ENCODE measurements around the gene SBF2. TPM values are rescaled to one million over a fixed set of nuclear protein-coding genes. Genes with fewer than 3 reads are reported as not detected.
A peak's percentile ranks its signal among the peaks of the same experiment; 100 is the strongest.

The SBF2 gene
- total and polyA plus RNA-seq, 2 donors (not counting 3 experiments of a cell fraction or from before 2014, with no cell fraction given): 15.4 to 42.4 TPM

DNA sequence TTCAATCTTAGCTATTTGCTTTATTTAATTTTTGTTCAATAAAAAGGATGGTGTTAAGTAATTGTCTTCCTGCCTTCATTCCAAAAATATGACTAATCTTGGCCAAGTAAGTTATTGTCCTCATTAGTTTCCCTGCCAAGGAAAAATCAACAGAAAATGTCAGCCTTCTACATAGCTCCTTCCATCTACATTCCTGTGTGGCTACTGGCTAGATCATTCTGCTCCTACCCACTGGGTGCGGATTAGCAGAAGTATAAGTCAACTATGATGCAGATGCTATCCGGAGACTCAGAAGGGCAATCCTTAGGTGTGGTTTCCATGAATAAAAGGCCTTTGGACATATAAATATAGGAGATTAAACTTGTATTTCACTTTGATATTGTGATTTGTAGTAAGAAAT is 154.4 kb downstream of the SBF2 start:
- dilution Hi-C loops (cut with MboI; ENCODE audit: extremely low pct_ligation_motif_present, low sequenced_read_pairs): no loop called here
- Histone ChIP-seq H3K36me3 (ENCODE audit: control insufficient read depth in 2 of 2, extremely low read depth in 1 of 2, insufficient read depth in 2 of 2, low read length in 2 of 2) (no peaks in the 10 kb centered on the region), H3K9ac (replicated peaks; ENCODE audit: extremely low read depth, insufficient read depth, low read length) (no peak overlapping the region), H3K9me3 (replicated peaks; ENCODE audit: control insufficient read depth, insufficient read depth, low read length) (no peaks in the 10 kb centered on the region), H3K9me1 (replicated peaks; ENCODE audit: control insufficient read depth, extremely low read depth, insufficient read depth, low read length) (no peaks in the 10 kb centered on the region), H3K4me1 (ENCODE audit: control insufficient read depth, extremely low read depth, insufficient read depth, low read length) (peaks cover 15% of the 10 kb centered on the region), H3K4me3 (replicated peaks in 1 of 3; ENCODE audit: insufficient read depth in 1 of 3, low read depth in 1 of 3, low read length in 3 of 3) (no peak overlapping the region), H3K27ac (ENCODE audit: insufficient read depth, low read depth, low read length) (peak overlapping the region; percentile 10), H4K20me1 (replicated peaks; ENCODE audit: control insufficient read depth, extremely low read depth, insufficient read depth, low read length) (no peaks in the 10 kb centered on the region), H3K4me2 (ENCODE audit: insufficient read depth, low read length) (peak overlapping the region; percentile 50), H2AFZ (ENCODE audit: low read depth, low read length) (no peak overlapping the region), H3K79me2 (ENCODE audit: control insufficient read depth, insufficient read depth, low read length) (peaks cover 3% of the 10 kb centered on the region), H3K27me3 (ENCODE audit: control insufficient read depth in 2 of 2, insufficient read depth in 2 of 2, low read length in 2 of 2) (no peaks in the 10 kb centered on the region)
- POLR2A ChIA-PET: interaction anchor here (0.9 to 1.2 kb wide), 2 partner anchors 164 to 165 kb away, joined by 3 read pairs; partner anchors contain the start of gene ADM
- peak; percentile 68 for TF ChIP-seq JUN (IDR thresholded peaks at IDR 0.05; ENCODE audit: borderline replicate concordance, insufficient read depth, insufficient read length, low read depth)
- TF ChIP-seq FOS (IDR thresholded peaks at IDR 0.05; ENCODE audit: borderline replicate concordance, insufficient read depth, low read length): peak; percentile 54
- TF ChIP-seq POLR2A (IDR thresholded peaks at IDR 0.05; ENCODE audit: low read depth, low read length): no peak
- FAIRE-seq (peak; percentile 86), DNase-seq (ENCODE audit: low read depth, low spot score) (peak; percentile 88)
- intact Hi-C loops (cut with micrococcal nuclease): no loop called here
- no TSS peak for BruUV-seq (replicated peaks)
- CTCF ChIA-PET: interaction anchor here (0.6 to 2.0 kb wide), 10 partner anchors 8 to 227 kb away, joined by 3 to 12 read pairs (median 3); no protein-coding TSS in a partner anchor

DNA sequence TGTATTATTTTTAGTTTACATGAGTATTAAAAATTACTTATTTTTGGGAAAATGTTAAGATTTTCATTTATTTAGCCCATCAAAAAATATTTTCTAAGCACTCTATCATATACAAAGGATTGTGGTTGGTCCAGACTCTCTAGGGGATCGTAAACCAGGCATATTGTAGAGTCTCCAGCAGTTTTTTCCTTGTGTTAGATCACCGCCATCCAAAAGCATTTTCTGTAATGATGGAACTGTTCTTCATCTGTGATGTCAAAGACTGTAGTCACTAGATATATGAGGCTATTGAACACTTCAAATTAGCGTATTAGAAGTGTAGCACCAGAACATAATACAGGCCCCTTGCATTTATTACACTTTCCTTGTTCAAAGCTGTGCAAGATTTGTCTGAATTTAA is 154.9 kb downstream of the SBF2 start:
- Histone ChIP-seq H3K36me3 (ENCODE audit: control insufficient read depth in 2 of 2, extremely low read depth in 1 of 2, insufficient read depth in 2 of 2, low read length in 2 of 2) (no peaks in the 10 kb centered on the region), H4K20me1 (replicated peaks; ENCODE audit: control insufficient read depth, extremely low read depth, insufficient read depth, low read length) (no peaks in the 10 kb centered on the region), H3K4me2 (ENCODE audit: insufficient read depth, low read length) (peak overlapping the region; percentile 50), H3K79me2 (ENCODE audit: control insufficient read depth, insufficient read depth, low read length) (peaks cover 2% of the 10 kb centered on the region), H2AFZ (ENCODE audit: low read depth, low read length) (no peak overlapping the region), H3K27ac (ENCODE audit: insufficient read depth, low read depth, low read length) (no peak overlapping the region), H3K4me1 (ENCODE audit: control insufficient read depth, extremely low read depth, insufficient read depth, low read length) (peaks cover 15% of the 10 kb centered on the region), H3K9me1 (replicated peaks; ENCODE audit: control insufficient read depth, extremely low read depth, insufficient read depth, low read length) (no peaks in the 10 kb centered on the region), H3K27me3 (ENCODE audit: control insufficient read depth in 2 of 2, insufficient read depth in 2 of 2, low read length in 2 of 2) (no peaks in the 10 kb centered on the region), H3K9ac (replicated peaks; ENCODE audit: extremely low read depth, insufficient read depth, low read length) (no peak overlapping the region), H3K4me3 (replicated peaks in 1 of 3; ENCODE audit: insufficient read depth in 1 of 3, low read depth in 1 of 3, low read length in 3 of 3) (no peak overlapping the region), H3K9me3 (replicated peaks; ENCODE audit: control insufficient read depth, insufficient read depth, low read length) (no peaks in the 10 kb centered on the region)
- dilution Hi-C loops (cut with MboI; ENCODE audit: extremely low pct_ligation_motif_present, low sequenced_read_pairs) (no loop called here), intact Hi-C loops (cut with micrococcal nuclease) (no loop called here)
- TF ChIP-seq MYC (IDR thresholded peaks at IDR 0.05; ENCODE audit: low read depth, low read length): no peak
- no peak for TF ChIP-seq FOS (IDR thresholded peaks at IDR 0.05; ENCODE audit: borderline replicate concordance, insufficient read depth, low read length)
- no peak for TF ChIP-seq POLR2A (IDR thresholded peaks at IDR 0.05; ENCODE audit: low read depth, low read length)
- no peak for TF ChIP-seq GATA2 (IDR thresholded peaks at IDR 0.05; ENCODE audit: insufficient read depth, insufficient read length, low read depth, low read length)
- TF ChIP-seq EZH2 (IDR thresholded peaks at IDR 0.05; ENCODE audit: borderline replicate concordance, low read depth, low read length, severe bottlenecking): no peak
- no peak for TF ChIP-seq JUN (IDR thresholded peaks at IDR 0.05; ENCODE audit: borderline replicate concordance, insufficient read depth, insufficient read length, low read depth)
- TF ChIP-seq, protein P1, sequence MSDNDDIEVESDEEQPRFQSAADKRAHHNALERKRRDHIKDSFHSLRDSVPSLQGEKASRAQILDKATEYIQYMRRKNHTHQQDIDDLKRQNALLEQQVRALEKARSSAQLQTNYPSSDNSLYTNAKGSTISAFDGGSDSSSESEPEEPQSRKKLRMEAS (IDR thresholded peaks at IDR 0.05; ENCODE audit: insufficient read depth, insufficient read length): no peak
- no peak for TF ChIP-seq CTCF (IDR thresholded peaks at IDR 0.05; ENCODE audit: extremely low read depth in 1 of 2, insufficient read depth in 1 of 2, low read depth in 1 of 2, low read length in 2 of 2)
- TF ChIP-seq POLR2AphosphoS5 (IDR thresholded peaks at IDR 0.05; ENCODE audit: insufficient read depth, low read depth, low read length): no peak
- BruUV-seq (replicated peaks): no TSS peak
- FAIRE-seq (no peak), DNase-seq (ENCODE audit: low read depth, low spot score) (no peak)
- ChIA-PET CTCF (interaction anchor here (0.6 to 2.0 kb wide), 9 partner anchors 8 to 227 kb away, joined by 3 to 12 read pairs (median 3); no protein-coding TSS in a partner anchor), POLR2A (interaction anchor here (0.9 to 1.2 kb wide), 2 partner anchors 164 to 166 kb away, joined by 3 read pairs; partner anchors contain the start of gene ADM)
